LHCN-M2 (cell line): ENCODE measurements around the gene IL10. TPM values are rescaled to one million over a fixed set of nuclear protein-coding genes. Genes with fewer than 3 reads are reported as not detected.

ENCODE experiments used
- DNase-seq: peaks from one replicate; pipeline ENCODE4 v3.0.0-alpha.2; 2012; ENCODE audit warnings: low read depth
- polyA plus RNA-seq: library from polyadenylated mRNA; unstranded; fragments of >200 nt; gene quantifications from one replicate; pipeline ENCODE4 v1.2.1, GENCODE V29; 2012; ENCODE audit warnings: missing spikeins
- total RNA-seq: library from RNA; depleted of rRNA; stranded (reverse); fragments of >200 nt; gene quantifications from 2 replicates; pipeline ENCODE4 v1.2.3, GENCODE V29; 2014; rRNA removed

Gene IL10
- total RNA-seq, result not detected in 2 replicates
- not detected for polyA plus RNA-seq

- no peak for DNase-seq
These were observed at the start of gene IL10 for GRCh38 chr1:206772243-206772937. IL10 (minus strand) TSS chr1:206772494; CDS start chr1:206772435, 59 bp downstream.

- no peak for DNase-seq
These were observed 49.2 kb upstream of the IL10 start for GRCh38 chr1:206821493-206821892.

- DNase-seq, result no peak
These were observed 44.3 kb upstream of the IL10 start for GRCh38 chr1:206816390-206817287.

- DNase-seq, result peak; percentile 64
These were observed 42.5 kb upstream of the IL10 start for GRCh38 chr1:206814716-206815341.

- peak; percentile 21 for DNase-seq
These were observed 40.2 kb upstream of the IL10 start for GRCh38 chr1:206812471-206812870.

- peak; percentile 46 for DNase-seq
These were observed 37.3 kb upstream of the IL10 start for GRCh38 chr1:206809504-206810084.

GRCh38 chr1:206808615-206809014 is 36.3 kb upstream of the IL10 start:
- DNase-seq, result peak; percentile 53

- no peak for DNase-seq
These were observed 33.1 kb upstream of the IL10 start for GRCh38 chr1:206805357-206805756.

GRCh38 chr1:206804156-206804737 is 32.0 kb upstream of the IL10 start:
- no peak for DNase-seq

- no peak for DNase-seq
These were observed 31.0 kb upstream of the IL10 start for GRCh38 chr1:206803221-206803730.

- no peak for DNase-seq
These were observed 30.1 kb upstream of the IL10 start for GRCh38 chr1:206802401-206802800.

- DNase-seq, result no peak
These were observed 29.2 kb upstream of the IL10 start for GRCh38 chr1:206801467-206801866.

- DNase-seq, result no peak
These were observed 28.6 kb upstream of the IL10 start for GRCh38 chr1:206800891-206801290.

- DNase-seq, result no peak
These were observed 28.1 kb upstream of the IL10 start for GRCh38 chr1:206800411-206800810.

GRCh38 chr1:206799311-206799710 is 27.0 kb upstream of the IL10 start:
- no peak for DNase-seq

- no peak for DNase-seq
These were observed 26.2 kb upstream of the IL10 start for GRCh38 chr1:206798384-206798996.

GRCh38 chr1:206797534-206798383 is 25.5 kb upstream of the IL10 start:
- no peak for DNase-seq

GRCh38 chr1:206796981-206797402 is 24.7 kb upstream of the IL10 start:
- no peak for DNase-seq

GRCh38 chr1:206796116-206796515 is 23.8 kb upstream of the IL10 start:
- DNase-seq, result no peak
